K562 (cell line): ENCODE results near the gene CA6.

ENCODE experiments used
- CTCF ChIP-seq, 3 experiments: IDR thresholded peaks in 2 of 3; conservative IDR thresholded peaks in 1 of 3; 2 replicates each; pipeline ENCODE4 v1.5.1; 2011 to 2012; ENCODE audit warnings: low read length in 3 of 3, mild to moderate bottlenecking in 3 of 3, control low read depth in 2 of 3, improper control_type of control experiment in 1 of 3, inconsistent platforms in 1 of 3, low read depth in 1 of 3, mixed read lengths in 1 of 3, moderate library complexity in 1 of 3; ENCODE audit not compliant: insufficient read depth in 2 of 3
- E2F1 ChIP-seq: sonication (generic); formaldehyde crosslinking; IDR thresholded peaks from 2 replicates; pipeline ENCODE4 v1.8.1; 2023; ENCODE audit warnings: mild to moderate bottlenecking, missing genetic modification reagents, moderate library complexity
- EP300 ChIP-seq: IDR thresholded peaks from 2 replicates; pipeline ENCODE4 v1.6.1; 2012; ENCODE audit warnings: low read length, improper control_type of control experiment
- GATA2 ChIP-seq: sonication (generic); formaldehyde crosslinking; IDR thresholded peaks from 2 replicates; pipeline ENCODE4 v1.4.0; 2020; ENCODE audit warnings: mild to moderate bottlenecking, missing genetic modification reagents
- MYC ChIP-seq, 2 experiments: fragments of 250-450 bp in 1 of 2; sonication (Bioruptor Pico) in 1 of 2; IDR thresholded peaks; 2 replicates each; pipeline versions ENCODE4 v1.5.1 to v1.6.1; 2012 to 2021; ENCODE audit warnings: low read depth in 2 of 2, borderline replicate concordance in 1 of 2, improper control_type of control experiment in 1 of 2, low read length in 1 of 2, mild to moderate bottlenecking in 1 of 2, moderate library complexity in 1 of 2
- NFYB ChIP-seq: IDR thresholded peaks from 2 replicates; pipeline ENCODE4 v1.6.1; 2011; ENCODE audit warnings: mild to moderate bottlenecking, moderate library complexity; ENCODE audit not compliant: insufficient read length; ENCODE audit errors: extremely low read depth
- POLR2AphosphoS5 ChIP-seq: IDR thresholded peaks from 2 replicates; pipeline ENCODE4 v1.6.1; 2011; ENCODE audit warnings: mild to moderate bottlenecking, low read depth, low read length, moderate library complexity; ENCODE audit not compliant: control insufficient read depth, insufficient read depth
- RFX5 ChIP-seq: IDR thresholded peaks from 2 replicates; pipeline ENCODE4 v1.6.1; 2011; ENCODE audit warnings: low read depth, mild to moderate bottlenecking, improper control_type of control experiment, low read length
- SREBF2 ChIP-seq: sonication (generic); formaldehyde crosslinking; IDR thresholded peaks from 2 replicates; pipeline ENCODE4 v1.4.0; 2020; ENCODE audit warnings: mild to moderate bottlenecking, missing genetic modification reagents
- ZFP36 ChIP-seq: fragments of 150-350 bp; IDR thresholded peaks from 2 replicates; pipeline ENCODE4 v1.6.1; 2018; ENCODE audit warnings: low read length, low read depth; ENCODE audit not compliant: partially characterized antibody
- ZNF140 ChIP-seq: fragments of 250-450 bp; sonication (Bioruptor Pico); IDR thresholded peaks from 2 replicates; pipeline ENCODE4 v1.8.0; 2021; ENCODE audit warnings: moderate library complexity, mild to moderate bottlenecking, inconsistent platforms
- ZNF146 ChIP-seq: IDR thresholded peaks from one replicate; pipeline ENCODE4 v1.6.1; 2018; ENCODE audit warnings: missing compliant biosample characterization; ENCODE audit not compliant: unreplicated experiment

DNA sequence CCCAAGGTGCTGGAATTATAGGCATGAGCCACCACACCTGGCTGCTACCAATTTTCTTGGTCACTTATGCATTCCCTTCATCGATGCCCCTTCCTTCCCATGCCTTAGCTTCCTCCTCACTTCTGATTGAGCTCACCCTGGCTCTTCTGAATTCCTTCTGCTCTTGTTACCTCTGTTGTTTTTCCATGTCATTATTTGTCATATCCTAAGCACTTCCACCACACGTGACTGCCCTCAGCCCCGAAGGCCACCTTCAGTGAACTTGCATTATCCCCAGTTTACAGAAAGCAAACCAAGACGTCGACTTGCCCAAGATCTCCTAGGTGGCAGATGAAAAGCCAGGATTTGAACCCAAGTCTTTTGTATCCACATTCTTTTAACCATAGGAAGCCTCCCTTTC lies 30.7 kb downstream of the CA6 start:
- TF ChIP-seq EP300 (no peak), CTCF (IDR thresholded peaks at IDR 0.05 in 2 of 3, conservative IDR thresholded peaks at IDR 0.05 in 1 of 3; ENCODE audit: insufficient read depth in 2 of 3, low read depth in 1 of 3, low read length in 3 of 3) (no peak), GATA2 (CRISPR knock-in tag) (no peak), MYC (IDR thresholded peaks at IDR 0.05; ENCODE audit: low read depth, low read length) (no peak), MYC (CRISPR knock-in tag; IDR thresholded peaks at IDR 0.05; ENCODE audit: borderline replicate concordance, low read depth) (no peak), ZFP36 (no peak), E2F1 (CRISPR knock-in tag) (no peak), ZNF140 (no peak), NFYB (no peak), POLR2AphosphoS5 (no peak), SREBF2 (CRISPR knock-in tag) (no peak), RFX5 (no peak), ZNF146 (CRISPR knock-in tag) (no peak)
